ENCODE data around the gene OTULIN.
A peak's percentile ranks its signal among the peaks of the same experiment; 100 is the strongest.

OTULIN gene

GRCh38 chr5:14669415-14669814 is 4.9 kb downstream of the OTULIN start:
- DNase-seq: no peak

GRCh38 chr5:14669975-14670374 is 5.5 kb downstream of the OTULIN start:
- no peak for DNase-seq

GRCh38 chr5:14671414-14671813 is 6.9 kb downstream of the OTULIN start:
- DNase-seq: no peak

- no peak for DNase-seq
Measured at GRCh38 chr5:14672082-14672481, 7.6 kb downstream of the OTULIN start.

GRCh38 chr5:14672484-14673394 is 8.2 kb downstream of the OTULIN start:
- no peak for DNase-seq

GRCh38 chr5:14673443-14673842 is 8.9 kb downstream of the OTULIN start:
- no peak for DNase-seq

- DNase-seq: no peak
Measured at GRCh38 chr5:14674983-14675854, 10.7 kb downstream of the OTULIN start.

GRCh38 chr5:14675865-14676300 is 11.4 kb downstream of the OTULIN start:
- DNase-seq: no peak

- peak; percentile 30 for DNase-seq
Measured at GRCh38 chr5:14676320-14676719, 11.8 kb downstream of the OTULIN start.

- no peak for DNase-seq
Measured at GRCh38 chr5:14678773-14679334, 14.3 kb downstream of the OTULIN start.

GRCh38 chr5:14679595-14679994 is 15.1 kb downstream of the OTULIN start:
- no peak for DNase-seq

- no peak for DNase-seq
Measured at GRCh38 chr5:14681236-14681752, 16.8 kb downstream of the OTULIN start.

GRCh38 chr5:14683906-14684455 is 19.5 kb downstream of the OTULIN start:
- DNase-seq: no peak

GRCh38 chr5:14684757-14685156 is 20.2 kb downstream of the OTULIN start:
- DNase-seq: no peak

- peak; percentile 36 for DNase-seq
Measured at GRCh38 chr5:14685757-14686156, 21.2 kb downstream of the OTULIN start.

GRCh38 chr5:14686517-14686916 is 22.0 kb downstream of the OTULIN start:
- no peak for DNase-seq

- DNase-seq: no peak
Measured at GRCh38 chr5:14687023-14687665, 22.6 kb downstream of the OTULIN start.

GRCh38 chr5:14693070-14693469 is 28.6 kb downstream of the OTULIN start:
- DNase-seq: no peak

GRCh38 chr5:14695152-14695551 is 30.6 kb downstream of the OTULIN start:
- no peak for DNase-seq

GRCh38 chr5:14696057-14696456 is 31.5 kb downstream of the OTULIN start:
- DNase-seq: no peak

- DNase-seq: no peak
Measured at GRCh38 chr5:14696851-14697250, 32.3 kb downstream of the OTULIN start.

GRCh38 chr5:14698495-14698894 is 34.0 kb downstream of the OTULIN start:
- no peak for DNase-seq

Measured in CD4-positive, alpha-beta T cell treated with Interleukin-15 for 1 hour (primary cell).